ENCODE data around the gene RALA. TPM values are rescaled to one million over a fixed set of nuclear protein-coding genes. Genes with fewer than 3 reads are reported as not detected.

Gene RALA
- total and polyA plus RNA-seq, 2 experiments from 2014 or later: 43.5 to 231 TPM

GRCh38 chr7:39741942-39742623, 118.7 kb downstream of the RALA start:
- Mint-ChIP-seq H3K36me3 (ENCODE audit: low read depth) (peaks cover 8% of the 10 kb centered on the region), H3K4me3 (no peak overlapping the region), H3K27me3 (ENCODE audit: insufficient read depth, low read depth, poor library complexity) (peaks cover 8% of the 10 kb centered on the region), H3K4me1 (peaks cover 19% of the 10 kb centered on the region), H3K27ac (0 out of 2 replicates have a peak overlapping the region, but pooled peaks have one; percentile 16), H3K9me3 (no peaks in the 10 kb centered on the region)
- DNase-seq (ENCODE audit: low spot score) (peak; percentile 97), ATAC-seq (peak; percentile 94)
- H3K27me3 ChIP-seq (ENCODE audit: insufficient read depth): no peaks in the 10 kb centered on the region
- TF ChIP-seq ZNF114 (CRISPR knock-in tag; IDR thresholded peaks at IDR 0.05) (no peak), CTCF (conservative IDR thresholded peaks at IDR 0.05; ENCODE audit: low read depth in 2 of 2) (peak; percentile 93 to 95)
- H2AFZ ChIP-seq: no peak overlapping the region
- H3K4me1 ChIP-seq (ENCODE audit: insufficient read depth): no peaks in the 10 kb centered on the region; the same call in 1 of the 2 replicates
- H3K4me2 ChIP-seq: no peak overlapping the region
- H3K36me3 ChIP-seq (ENCODE audit: insufficient read depth): 0 out of 2 replicates have a peak, but pooled peaks cover 5% of the 10 kb centered on the region
- H3F3A ChIP-seq (replicated peaks; ENCODE audit: low read depth): no peaks in the 10 kb centered on the region
- H3K9me2 ChIP-seq (ENCODE audit: insufficient read depth): no peaks in the 10 kb centered on the region
- H3K79me2 ChIP-seq (replicated peaks; ENCODE audit: insufficient read depth): peaks cover 24% of the 10 kb centered on the region
- H4K20me1 ChIP-seq (replicated peaks; ENCODE audit: insufficient read depth): peaks cover 4% of the 10 kb centered on the region; the same call in 1 of the 2 replicates
- H3K4me3 ChIP-seq: no peak overlapping the region
- no peak overlapping the region; the same call in 1 of the 2 replicates for H3K27ac ChIP-seq (ENCODE audit: low read depth)

- Mint-ChIP-seq H3K36me3 (ENCODE audit: low read depth) (peaks cover 11% of the 10 kb centered on the region), H3K4me3 (no peak overlapping the region), H3K9me3 (no peaks in the 10 kb centered on the region), H3K4me1 (peaks cover 26% of the 10 kb centered on the region), H3K27ac (no peak overlapping the region; the same call in 1 of the 2 replicates), H3K27me3 (ENCODE audit: insufficient read depth, low read depth, poor library complexity) (peaks cover 8% of the 10 kb centered on the region)
- H3F3A ChIP-seq (replicated peaks; ENCODE audit: low read depth): peaks cover 6% of the 10 kb centered on the region; the same call in 1 of the 2 replicates
- no peak overlapping the region for H2AFZ ChIP-seq
- no peaks in the 10 kb centered on the region for H3K9me2 ChIP-seq (ENCODE audit: insufficient read depth)
- H4K20me1 ChIP-seq (replicated peaks; ENCODE audit: insufficient read depth): peaks cover 4% of the 10 kb centered on the region; the same call in 1 of the 2 replicates
- H3K27me3 ChIP-seq (ENCODE audit: insufficient read depth): no peaks in the 10 kb centered on the region
- no peak overlapping the region for H3K27ac ChIP-seq (ENCODE audit: low read depth)
- DNase-seq (ENCODE audit: low spot score) (no peak), ATAC-seq (no peak)
- H3K79me2 ChIP-seq (replicated peaks; ENCODE audit: insufficient read depth): peaks cover 31% of the 10 kb centered on the region
- H3K36me3 ChIP-seq (ENCODE audit: insufficient read depth): 0 out of 2 replicates have a peak, but pooled peaks cover 5% of the 10 kb centered on the region
- peaks cover 8% of the 10 kb centered on the region; the same call in 1 of the 2 replicates for H3K4me1 ChIP-seq (ENCODE audit: insufficient read depth)
- H3K4me3 ChIP-seq: no peak overlapping the region
- no peak overlapping the region for H3K4me2 ChIP-seq
- TF ChIP-seq JUNB (IDR thresholded peaks at IDR 0.05; ENCODE audit: unreplicated experiment): no peak
- no peak for TF ChIP-seq ZNF462 (CRISPR knock-in tag; IDR thresholded peaks at IDR 0.05)
- no peak for TF ChIP-seq CTCF (conservative IDR thresholded peaks at IDR 0.05; ENCODE audit: low read depth in 2 of 2)
- TF ChIP-seq ZNF114 (CRISPR knock-in tag; IDR thresholded peaks at IDR 0.05): no peak
- no peak for TF ChIP-seq ZNF331 (CRISPR knock-in tag; IDR thresholded peaks at IDR 0.05; ENCODE audit: low read depth)
- TF ChIP-seq STAT1 (IDR thresholded peaks at IDR 0.05; ENCODE audit: unreplicated experiment): no peak
- TF ChIP-seq ETS1 (IDR thresholded peaks at IDR 0.05): no peak
- TF ChIP-seq CREB1 (CRISPR knock-in tag; IDR thresholded peaks at IDR 0.05; ENCODE audit: low read depth): no peak
Measured at GRCh38 chr7:39744620-39745019, 121.2 kb downstream of the RALA start.

All from GM23338 (cell line).